HAP-1 (cell line): ENCODE results near the gene ADNP.

Experiments used
- DNase-seq, 2 experiments: peaks; one replicate each; pipeline ENCODE4 v3.0.0-alpha.2; 2016 to 2020; ENCODE audit warnings: low spot score in 2 of 2
- H3K27me3 ChIP-seq: fragments of 250-450 bp; sonication (Bioruptor Pico); 2 replicates; pipeline ENCODE4 v1.5.1; 2020; ENCODE audit warnings: low read depth, mild to moderate bottlenecking, moderate library complexity
- H3K36me3 ChIP-seq: fragments of 250-450 bp; sonication (Bioruptor Pico); replicated peaks from 2 replicates; pipeline ENCODE4 v1.5.1; 2020; ENCODE audit warnings: mild to moderate bottlenecking
- H3K4me1 ChIP-seq: fragments of 250-450 bp; sonication (Bioruptor Pico); 2 replicates; pipeline ENCODE4 v1.5.1; 2020; ENCODE audit warnings: mild to moderate bottlenecking
- H3K4me3 ChIP-seq: fragments of 250-450 bp; sonication (Bioruptor Pico); 2 replicates; pipeline ENCODE4 v1.5.1; 2020; ENCODE audit warnings: mild to moderate bottlenecking, moderate library complexity
- H3K9me3 ChIP-seq: fragments of 250-450 bp; sonication (Bioruptor Pico); 2 replicates; pipeline ENCODE4 v1.5.1; 2020; ENCODE audit warnings: mild to moderate bottlenecking, moderate library complexity
- in situ Hi-C: fragments of 300-500 bp; cut with MboI; formaldehyde crosslinking; loops from 3 replicates; pipeline ENCODE4 v1.14.3; 2020; ENCODE audit warnings: low sequenced_read_pairs, inconsistent platforms, mixed read lengths

ADNP gene

GRCh38 chr20:50850721-50851286 lies 80.4 kb downstream of the ADNP start:
- no peaks in the 10 kb centered on the region for H3K4me1 ChIP-seq
- no peaks in the 10 kb centered on the region for H3K36me3 ChIP-seq
- no peak overlapping the region for H3K4me3 ChIP-seq
- no peaks in the 10 kb centered on the region for H3K9me3 ChIP-seq
- in situ Hi-C loops = no loop called here
- H3K27me3 ChIP-seq = no peaks in the 10 kb centered on the region
- DNase-seq = peak in 1 of 2 experiments; percentile 21

- Histone ChIP-seq H3K27me3 (no peaks in the 10 kb centered on the region), H3K4me1 (no peaks in the 10 kb centered on the region), H3K9me3 (no peaks in the 10 kb centered on the region), H3K4me3 (no peak overlapping the region), H3K36me3 (no peaks in the 10 kb centered on the region)
- no peak for DNase-seq
- in situ Hi-C loops = no loop called here
Measured at GRCh38 chr20:50848846-50849673, 82.2 kb downstream of the ADNP start.

GRCh38 chr20:50848341-50848808 lies 82.9 kb downstream of the ADNP start:
- DNase-seq = no peak

GRCh38 chr20:50845566-50846215 lies 85.5 kb downstream of the ADNP start:
- no peaks in the 10 kb centered on the region for H3K36me3 ChIP-seq
- in situ Hi-C loops = no loop called here
- H3K27me3 ChIP-seq = no peaks in the 10 kb centered on the region
- no peak for DNase-seq
- no peaks in the 10 kb centered on the region for H3K4me1 ChIP-seq
- H3K4me3 ChIP-seq = no peak overlapping the region
- no peaks in the 10 kb centered on the region for H3K9me3 ChIP-seq

More at GRCh38 chr20:50848341-50848808, 82.9 kb downstream of the ADNP start:
- in situ Hi-C loops = no loop called here
- no peaks in the 10 kb centered on the region for H3K4me1 ChIP-seq
- no peaks in the 10 kb centered on the region for H3K27me3 ChIP-seq
- H3K4me3 ChIP-seq = no peak overlapping the region
- no peaks in the 10 kb centered on the region for H3K36me3 ChIP-seq
- H3K9me3 ChIP-seq = no peaks in the 10 kb centered on the region

- in situ Hi-C loops = no loop called here
- Histone ChIP-seq H3K4me3 (no peak overlapping the region), H3K9me3 (no peaks in the 10 kb centered on the region), H3K4me1 (no peaks in the 10 kb centered on the region), H3K36me3 (no peaks in the 10 kb centered on the region), H3K27me3 (no peaks in the 10 kb centered on the region)
- DNase-seq = no peak
Measured at GRCh38 chr20:50844430-50845100, 86.7 kb downstream of the ADNP start.

- DNase-seq = no peak
- no peaks in the 10 kb centered on the region for H3K9me3 ChIP-seq
- H3K27me3 ChIP-seq = no peaks in the 10 kb centered on the region
- no peaks in the 10 kb centered on the region for H3K36me3 ChIP-seq
- H3K4me3 ChIP-seq = no peak overlapping the region
- H3K4me1 ChIP-seq = no peaks in the 10 kb centered on the region
- in situ Hi-C loops = no loop called here
Measured at GRCh38 chr20:50843331-50844276, 87.6 kb downstream of the ADNP start.

GRCh38 chr20:50842821-50843220 lies 88.4 kb downstream of the ADNP start:
- H3K4me3 ChIP-seq = no peak overlapping the region
- H3K9me3 ChIP-seq = no peaks in the 10 kb centered on the region
- no peaks in the 10 kb centered on the region for H3K4me1 ChIP-seq
- DNase-seq = no peak
- no peaks in the 10 kb centered on the region for H3K27me3 ChIP-seq
- no peaks in the 10 kb centered on the region for H3K36me3 ChIP-seq
- in situ Hi-C loops = no loop called here
